HG03457 (cell line): ENCODE results near the gene SETD7.

ENCODE experiments used
- ATAC-seq: cut with Tn5 transposase; IDR thresholded peaks from one replicate; pipeline ENCODE4 v1.9.1; 2021; ENCODE audit warnings: moderate number of reproducible peaks; ENCODE audit not compliant: unreplicated experiment

The SETD7 gene

GRCh38 chr4:139556071-139556723, at the start of gene SETD7:
Gene SETD7, minus strand, starts transcription at chr4:139556219. Its CDS starts 82 bp downstream, at chr4:139556137.
- ATAC-seq: no peak

DNA sequence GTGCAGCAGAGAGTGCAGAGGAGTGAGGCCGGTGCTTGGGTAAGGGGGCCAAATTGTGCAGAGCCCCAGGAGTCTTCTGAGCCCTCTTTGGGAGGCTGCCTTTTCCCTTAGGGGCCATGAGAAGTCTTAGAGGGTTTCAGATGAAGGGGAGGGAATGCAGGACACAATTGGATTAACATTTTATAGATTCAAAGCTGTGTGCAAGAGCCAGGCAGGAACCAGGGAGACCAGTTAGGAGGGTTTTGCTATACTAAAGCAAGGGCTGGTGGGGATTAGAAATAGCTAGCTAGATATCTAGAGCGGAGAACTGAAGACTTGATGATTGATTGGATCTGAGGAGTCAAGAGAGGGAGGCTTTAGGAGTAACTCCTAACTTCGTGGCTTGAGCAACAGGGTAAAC, 49.5 kb upstream of the SETD7 start:
- ATAC-seq: no peak

DNA sequence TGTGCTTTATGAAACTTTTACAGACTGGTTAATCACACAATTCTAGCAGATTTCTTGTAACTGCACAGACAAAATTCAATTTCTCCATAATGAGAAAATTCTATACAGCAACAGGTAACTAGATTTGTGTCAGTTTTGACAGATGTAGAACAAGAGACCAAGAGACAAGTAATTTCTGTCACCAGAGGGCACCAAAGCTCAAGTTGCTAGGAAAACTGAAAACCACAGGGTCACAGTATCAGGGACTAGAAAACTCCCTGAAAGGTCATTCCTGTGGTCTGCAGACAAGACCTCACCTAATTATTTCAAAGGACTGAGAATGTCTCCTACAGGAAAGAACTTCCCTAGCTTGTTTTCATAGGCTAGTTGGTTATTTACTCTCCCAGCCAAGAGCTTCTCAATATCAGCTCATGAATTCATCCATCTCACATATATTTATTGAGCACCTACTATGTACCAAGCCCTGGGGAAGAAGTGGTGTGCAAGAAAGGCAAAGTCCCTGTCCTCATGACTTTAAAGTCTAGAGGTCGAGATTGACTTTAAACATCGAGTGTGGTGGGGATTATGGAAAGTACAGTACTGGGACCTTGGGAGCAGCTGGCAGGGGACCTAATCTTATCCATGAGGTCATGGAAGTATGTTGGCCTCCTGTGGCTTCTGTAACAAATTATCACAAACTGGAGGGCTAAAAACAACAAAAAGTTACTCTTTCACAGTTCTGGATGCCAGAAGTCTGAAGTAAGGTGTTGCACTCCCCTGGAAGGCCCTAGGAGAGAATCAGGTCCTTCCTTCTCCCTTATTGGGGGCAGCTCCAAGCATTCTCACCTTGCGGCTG, 47.8 kb upstream of the SETD7 start:
- no peak for ATAC-seq

DNA sequence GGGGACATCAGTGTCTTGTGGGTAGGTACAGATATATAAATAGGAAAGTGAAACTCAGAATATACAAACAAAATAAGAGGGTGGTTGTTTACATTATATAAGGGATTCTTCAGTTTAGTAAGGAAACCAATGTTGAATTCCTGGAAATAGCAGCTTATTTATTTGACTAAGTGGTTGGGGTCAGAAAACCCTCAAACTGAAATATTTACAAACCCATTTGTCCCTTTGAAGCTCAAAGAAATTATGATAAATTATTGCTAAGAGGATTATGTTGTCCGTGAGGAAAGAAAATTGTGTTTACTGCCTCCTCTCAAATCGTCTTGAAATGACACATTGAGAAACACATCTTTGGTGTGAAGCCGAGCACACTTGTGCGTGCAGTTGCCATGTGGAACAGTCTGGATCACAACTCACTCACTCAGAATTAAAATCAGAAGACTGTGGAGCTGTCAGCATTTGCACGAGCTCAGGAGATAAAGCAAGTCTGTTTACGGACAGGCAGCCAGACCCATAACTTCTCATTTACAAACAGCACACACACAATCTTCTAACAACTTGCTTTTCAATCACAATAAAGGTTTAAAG, 46.8 kb upstream of the SETD7 start:
- ATAC-seq: no peak

DNA sequence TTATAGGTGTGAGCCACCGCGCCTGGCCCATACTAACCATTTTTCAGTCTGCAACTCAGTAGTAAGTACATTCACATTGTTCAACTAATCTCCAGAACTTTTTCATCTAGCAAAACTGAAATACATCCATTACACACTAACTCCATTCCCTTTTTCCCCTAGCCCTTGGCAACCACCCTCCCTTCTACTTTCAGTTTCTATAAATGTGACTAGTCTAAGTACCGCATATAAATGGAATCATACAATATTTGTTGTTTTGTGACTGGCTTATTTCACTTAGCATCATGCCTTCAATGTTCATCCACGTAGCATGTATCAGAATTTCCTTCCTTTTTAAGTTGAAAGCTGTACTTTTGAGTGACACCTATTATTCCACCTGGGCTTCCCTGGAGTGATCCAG, 44.6 kb upstream of the SETD7 start:
- ATAC-seq: no peak

DNA sequence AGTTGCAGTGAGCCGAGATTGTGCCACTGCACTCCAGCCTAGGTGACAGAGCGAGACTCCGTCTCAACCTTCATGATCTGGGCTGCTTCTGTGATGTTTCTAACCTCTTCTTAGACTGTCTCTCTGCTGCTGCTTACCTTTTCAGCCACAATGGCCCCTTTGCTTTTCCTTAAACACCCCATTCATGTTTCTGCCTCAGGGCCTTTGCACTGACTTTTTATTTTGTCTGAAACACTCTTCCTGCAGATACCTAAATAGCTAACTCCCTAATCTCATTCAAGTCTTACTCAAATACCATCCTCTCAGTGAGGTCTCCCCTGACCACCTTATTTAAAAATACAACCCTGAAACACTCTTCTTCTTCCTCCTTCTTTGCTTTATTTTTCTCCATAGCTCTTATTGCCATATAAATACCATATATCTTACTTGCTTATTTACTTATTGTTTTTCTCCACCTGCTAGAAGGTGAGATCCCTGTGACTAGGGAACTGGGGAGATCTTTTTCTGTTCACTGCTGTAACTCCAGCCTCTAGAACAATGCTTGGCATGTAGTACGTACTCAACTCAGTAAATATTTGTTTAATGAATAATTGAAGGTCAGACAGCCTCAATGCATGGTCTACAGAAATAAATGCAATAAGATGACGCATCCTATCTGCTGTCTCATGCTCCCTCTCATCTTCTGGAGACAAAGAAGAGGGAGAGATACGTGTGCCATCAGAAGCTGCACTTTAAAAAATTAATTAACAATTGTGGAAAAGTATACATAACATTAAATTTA, 43.8 kb upstream of the SETD7 start:
- ATAC-seq: no peak

DNA sequence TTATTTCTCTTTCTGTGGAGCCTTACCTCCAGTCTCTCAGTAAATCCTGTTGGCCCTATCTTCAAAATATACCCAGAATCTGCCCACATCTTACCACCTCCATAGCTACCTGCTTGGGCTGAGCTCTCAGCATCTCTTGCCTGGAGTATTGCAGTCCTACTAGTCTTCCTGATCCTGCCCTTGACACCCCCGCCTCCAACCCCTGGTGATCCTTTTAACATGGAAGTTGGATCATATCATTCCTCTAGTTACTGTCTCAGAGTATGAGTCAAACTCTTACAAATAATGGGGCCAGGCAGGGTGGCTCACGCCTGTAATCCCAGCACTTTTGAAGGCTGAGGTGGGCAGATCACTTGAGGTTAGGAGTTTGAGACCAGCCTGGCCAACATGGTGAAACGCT, 43.1 kb upstream of the SETD7 start:
- no peak for ATAC-seq

- ATAC-seq: no peak
Measured at GRCh38 chr4:139596684-139597279, 40.8 kb upstream of the SETD7 start.

DNA sequence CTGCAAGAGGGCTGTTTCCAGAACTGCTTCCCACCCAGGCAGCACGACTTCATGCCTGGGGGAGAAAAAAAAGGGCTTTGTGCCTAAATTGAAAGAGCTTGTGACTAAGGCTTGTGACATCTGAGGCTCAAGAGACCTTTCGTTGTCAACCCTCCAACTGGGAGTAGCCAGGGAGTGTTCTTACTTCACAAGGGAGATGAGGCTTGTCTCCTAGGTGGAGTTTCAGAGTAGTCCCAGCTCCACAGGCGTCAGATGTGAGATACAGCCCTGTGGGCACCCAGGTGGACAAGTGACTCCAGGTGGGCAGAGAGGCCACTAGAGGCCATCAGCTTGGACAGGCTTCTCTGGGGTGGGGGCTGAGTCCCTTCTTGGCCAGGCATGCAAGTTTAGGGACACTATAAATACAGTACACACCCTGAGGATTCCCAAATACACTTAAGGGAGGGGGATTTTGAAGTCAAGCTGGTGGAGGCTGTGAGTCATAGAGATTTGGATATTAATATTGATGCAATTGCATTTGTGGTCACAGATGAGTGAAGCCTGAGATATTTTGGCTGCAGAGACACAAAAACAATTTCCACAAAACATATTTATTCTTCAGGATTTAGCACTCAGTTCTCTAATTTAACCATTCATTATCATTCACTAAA, 40.1 kb upstream of the SETD7 start:
- no peak for ATAC-seq

DNA sequence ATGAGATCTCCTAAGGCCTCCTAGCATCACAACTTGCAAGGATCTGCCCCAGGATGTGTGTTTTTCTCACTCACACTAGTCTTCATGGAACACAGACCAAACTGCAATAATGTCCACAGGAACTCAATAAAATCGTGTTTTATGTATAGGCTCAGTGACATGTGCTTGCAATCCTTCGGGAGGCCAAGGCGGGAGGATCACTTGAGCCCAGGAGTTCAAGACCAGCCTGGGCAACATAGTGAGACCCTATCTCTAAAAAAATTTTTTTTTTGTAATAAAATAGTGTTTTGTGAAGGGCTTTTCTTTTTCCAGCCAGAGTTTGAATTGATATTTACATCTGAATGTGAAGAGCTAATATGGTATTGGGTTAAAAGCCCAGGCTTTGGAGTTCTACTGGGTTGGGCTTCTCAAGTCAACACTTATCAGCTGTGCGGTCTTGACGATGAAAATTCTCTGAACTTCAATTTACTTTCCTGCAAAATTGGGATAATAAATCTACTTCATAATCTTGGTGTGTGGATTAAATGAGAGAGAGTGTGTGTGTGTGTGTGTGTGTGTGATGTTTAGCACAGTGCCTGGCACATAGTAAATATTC, 38.7 kb upstream of the SETD7 start:
- no peak for ATAC-seq

GRCh38 chr4:139593091-139593564, 37.1 kb upstream of the SETD7 start:
- ATAC-seq: no peak

DNA sequence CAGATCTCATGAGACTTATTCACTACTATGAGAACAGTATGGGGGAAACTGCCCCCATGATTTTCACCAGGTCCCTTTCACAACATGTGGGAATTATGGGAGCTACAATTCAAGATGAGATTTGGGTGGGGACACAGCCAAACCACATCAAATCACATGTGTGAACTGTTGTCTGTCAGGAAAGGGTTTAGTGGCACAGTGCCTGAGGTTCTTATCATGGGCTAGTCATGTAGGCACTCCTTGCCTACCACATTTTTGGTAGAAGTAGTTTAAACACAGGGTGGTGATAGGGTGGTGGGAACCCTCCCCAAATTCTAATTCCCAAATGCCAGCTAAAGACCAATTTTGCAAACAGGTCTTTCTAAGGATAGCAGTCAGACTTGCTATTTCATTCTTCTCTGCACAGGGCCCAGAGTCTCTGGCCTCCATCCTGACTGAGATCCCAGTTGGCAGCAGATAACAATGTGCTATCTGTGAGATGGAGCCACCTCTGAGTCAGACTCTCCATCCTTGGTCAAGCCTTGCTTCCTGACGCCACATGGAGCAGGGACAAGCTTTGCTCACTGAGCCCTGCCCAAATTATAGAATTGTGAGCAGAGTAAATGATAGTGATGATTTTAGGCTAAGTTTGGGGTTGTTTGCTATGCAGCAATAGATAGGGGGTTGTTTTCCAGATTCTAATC, 33.5 kb upstream of the SETD7 start:
- no peak for ATAC-seq

DNA sequence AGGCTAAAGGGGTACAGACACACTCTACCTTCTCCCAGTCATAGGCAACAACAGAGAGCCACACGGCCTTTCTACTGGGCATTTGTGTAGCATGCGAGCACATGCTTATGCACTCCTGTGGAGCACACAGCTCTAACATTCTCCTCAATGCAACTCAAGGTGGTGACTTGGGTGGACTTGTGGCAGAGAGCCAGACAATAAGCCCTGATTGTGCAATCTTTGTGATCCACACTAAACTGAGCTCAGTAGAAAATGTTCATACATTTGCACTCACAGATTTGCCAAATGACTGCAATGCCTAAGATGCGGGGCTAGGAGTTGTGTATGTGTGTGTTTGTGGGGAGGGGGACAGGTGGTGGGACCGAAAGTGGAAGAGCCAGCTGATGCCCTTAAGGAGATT, 31.4 kb upstream of the SETD7 start:
- ATAC-seq: no peak

- no peak for ATAC-seq
Measured at GRCh38 chr4:139585473-139585872, 29.5 kb upstream of the SETD7 start.

DNA sequence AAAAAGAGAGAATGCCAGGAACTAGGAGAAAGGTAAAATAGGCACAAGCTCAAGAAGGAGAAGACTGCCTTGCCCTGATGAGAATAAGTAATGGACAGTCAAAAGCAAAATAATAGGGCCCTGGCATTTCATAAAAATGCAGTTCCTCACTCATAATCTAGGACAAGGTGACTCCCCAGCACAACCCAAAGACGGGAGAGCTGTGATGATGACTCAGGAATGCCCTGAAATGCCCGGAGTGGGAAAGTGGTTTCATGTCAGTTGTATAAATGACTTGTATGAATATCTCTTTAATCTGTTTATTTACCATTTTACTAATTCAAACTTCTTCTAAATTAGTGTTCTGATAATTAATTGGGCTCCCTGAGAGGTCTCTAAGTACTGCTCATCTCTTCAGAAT, 28.8 kb upstream of the SETD7 start:
- no peak for ATAC-seq

DNA sequence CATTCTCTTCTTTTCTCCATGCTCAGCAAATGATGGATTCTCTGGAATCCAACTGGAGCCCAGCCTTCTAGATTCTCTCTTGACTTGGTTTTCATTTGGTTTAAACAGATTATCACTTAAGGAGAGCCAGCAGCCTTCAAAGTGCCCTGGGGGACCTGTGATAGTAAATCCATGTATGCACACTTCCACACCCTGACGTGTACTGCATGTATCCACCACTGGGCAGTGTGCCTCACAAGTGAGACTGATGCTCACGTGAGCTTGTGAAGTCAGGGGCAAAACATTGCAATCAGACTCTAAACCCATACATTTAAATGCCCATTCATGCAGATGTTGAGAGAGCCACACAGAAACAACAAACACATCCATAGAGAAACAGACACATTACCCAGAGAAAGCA, 28.0 kb upstream of the SETD7 start:
- no peak for ATAC-seq

DNA sequence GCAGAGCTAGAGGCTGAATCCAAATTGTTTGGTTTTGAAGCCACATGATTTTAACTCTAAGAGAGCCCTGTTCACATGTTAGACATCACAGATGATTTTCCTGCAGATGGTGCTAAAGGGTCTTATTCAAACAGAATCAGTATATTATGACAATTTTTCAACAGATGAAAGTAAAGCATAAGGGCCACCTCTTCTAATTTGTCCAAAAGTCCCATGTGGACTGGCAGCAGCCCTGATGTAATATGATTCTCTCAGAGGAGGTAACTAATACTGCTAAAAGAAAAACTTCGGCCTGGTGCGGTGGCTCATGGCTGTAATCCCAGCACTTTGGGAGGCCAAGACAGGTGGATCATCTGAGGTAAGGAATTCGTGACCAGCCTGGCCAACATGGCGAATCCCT, 26.0 kb upstream of the SETD7 start:
- ATAC-seq: no peak

DNA sequence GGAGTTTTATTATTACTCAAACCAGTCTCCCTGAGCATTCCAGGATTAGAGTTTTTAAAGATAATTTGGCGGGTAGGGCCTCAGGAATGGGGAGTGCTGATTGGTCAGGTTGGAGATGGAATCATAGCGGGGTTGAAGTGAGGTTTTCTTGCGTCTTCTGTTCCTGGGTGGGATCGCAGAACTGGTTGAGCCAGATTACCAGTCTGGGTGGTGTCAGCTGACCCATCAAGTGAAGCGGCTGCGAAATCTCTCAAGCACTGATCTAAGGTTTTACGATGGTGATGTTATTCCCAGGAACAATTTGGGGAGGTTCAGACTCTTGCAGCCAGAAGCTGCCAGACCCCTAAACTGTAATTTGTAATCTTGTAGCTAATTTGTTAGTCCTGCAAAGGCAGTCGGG, 25.1 kb upstream of the SETD7 start:
- ATAC-seq: no peak

GRCh38 chr4:139576219-139576618, 20.2 kb upstream of the SETD7 start:
- ATAC-seq: no peak
